Heart left ventricle (tissue), 16 donors: Measurements from ENCODE around the gene TACC3. TPM values are rescaled to one million over a fixed set of nuclear protein-coding genes. Genes with fewer than 3 reads are reported as not detected.

ENCODE experiments used
- ATAC-seq, 4 donors: fragments of 200-7000 bp; cut with Tn5 transposase; one replicate each; pipeline ENCODE4 v1.9.1; 2020 to 2022; ENCODE audit warnings: moderate library complexity in 4 of 4, mild to moderate bottlenecking in 3 of 4, moderate number of reproducible peaks in 1 of 4
- DNase-seq, 5 donors: peaks; one replicate each; pipeline ENCODE4 v3.0.0-alpha.2; 2020
- H3K27ac ChIP-seq, 12 donors: fragments of 200-600 bp; sonication (generic) in 4 of 12; one replicate each; pipeline versions ENCODE4 v1.5.0 to v1.8.0; 2016 to 2022; ENCODE audit warnings: mild to moderate bottlenecking in 2 of 12
- H3K27me3 ChIP-seq, 9 donors: fragments of 200-600 bp; sonication (generic) in 2 of 9; one replicate each; pipeline versions ENCODE4 v1.5.1 to v1.8.0; 2016 to 2022; ENCODE audit warnings: mild to moderate bottlenecking in 3 of 9
- H3K36me3 ChIP-seq, 9 donors: fragments of 200-600 bp; sonication (generic) in 2 of 9; one replicate each; pipeline versions ENCODE4 v1.5.0 to v1.8.0; 2018 to 2022; ENCODE audit warnings: mild to moderate bottlenecking in 2 of 9
- H3K4me1 ChIP-seq, 12 donors: fragments of 200-600 bp; sonication (generic) in 4 of 12; one replicate each; pipeline versions ENCODE4 v1.5.0 to v1.8.0; 2016 to 2022; ENCODE audit warnings: mild to moderate bottlenecking in 3 of 12
- H3K4me3 ChIP-seq, 12 donors: fragments of 200-600 bp; sonication (generic) in 4 of 12; one replicate each; pipeline versions ENCODE4 v1.5.0 to v1.8.0; 2017 to 2022; ENCODE audit warnings: mild to moderate bottlenecking in 9 of 12, moderate library complexity in 4 of 12
- H3K9me3 ChIP-seq, 12 donors: fragments of 200-600 bp; sonication (generic) in 4 of 12; one replicate each; pipeline versions ENCODE4 v1.5.0 to v1.8.0; 2016 to 2022; ENCODE audit warnings: mild to moderate bottlenecking in 1 of 12
- POLR2A ChIP-seq, 2 donors: fragments of 450-650 bp; IDR thresholded peaks; one replicate each; pipeline ENCODE4 v1.6.1; 2017; ENCODE audit warnings: antibody characterized with exemption in 2 of 2, mild to moderate bottlenecking in 2 of 2, moderate library complexity in 2 of 2
- WGBS, 4 donors: extraction: QIAGEN DNeasy Blood & Tissue Kit in 2 of 4; methylation state at CpG; one replicate each; pipeline versions ENCODE4 v1.1.5 to v1.1.7; 2013 to 2018; 5-methylcytosine and 5-hydroxymethylcytosine counted together
- intact Hi-C, 10 donors: fragments of 100-400 bp; cut with DNase I; formaldehyde crosslinking; loops; one replicate each; pipeline versions ENCODE4 v1.11.1 to v1.14.2; 2022
- polyA plus RNA-seq, 2 donors: library from polyadenylated mRNA; stranded (reverse); fragments of 200-250 nt; gene quantifications; one replicate each; pipeline ENCODE4 v1.2.3, GENCODE V29; 2013
- total RNA-seq, 9 donors: library from RNA; depleted of rRNA in 2 of 9; stranded (reverse); fragments of >200 nt in 2 of 9; fragmentation: NEBNext Ultra II Directional in 3 of 9; extraction: Animal tissue kit (Norgen Biotek cat#: 25700) in 3 of 9; gene quantifications; one replicate each; pipeline versions ENCODE4 v1.1.0 to v1.2.4, GENCODE V29; 2016 to 2023
- TF ChIP-seq, protein P1 (sequence below), 12 donors: fragments of 200-600 bp; sonication (generic) in 4 of 12; IDR thresholded peaks; one replicate each; pipeline versions ENCODE4 v1.5.0 to v1.8.0; 2018 to 2022; ENCODE audit warnings: antibody characterized with exemption in 12 of 12, mild to moderate bottlenecking in 5 of 12
- donor health status: ischemic (EF 13 %, LVEDD 7.1; RV severe dilation, severe dysfunction).
- donor health status: healthy with polysubstance abuse.
- donor health status: DM: no; HTN: yes; CAD: no.
- donor health status: DM: no; HTN: no; CAD: no.
- donor health status: ischemic (EF 25% LVEDD 6.9; RV normal size, moderate dysfunction).
- donor health status: ischemic (EF 25% LVEDD 5.7; RV mildly dilated, moderate dysfunction).
- donor health status: healthy.
- donor health status: DM: yes; HTN: yes; CAD: no.
- donor health status: ischemic (EF 35%, LVEDD 5.7; RV mildly dilated, moderate dysfunction).
- donor health status: nonischemic (EF 11% LVEDD 7.7; RV severe dilation, severe dysfunction).
- donor health status: DM: yes; HTN: yes; CAD: no.
- donor health status: PGD.
- donor health status: ischemic (EF 29% LVEDD 5.4; RV normal size, mild dysfunction).
- donor health status: nonischemic (EF 23%, LVEDD 6.1; RV moderate dilation, normal function).

Gene TACC3
- total and polyA plus RNA-seq, 11 donors, result 2.9 to 19.1 (median 6.1) TPM

DNA sequence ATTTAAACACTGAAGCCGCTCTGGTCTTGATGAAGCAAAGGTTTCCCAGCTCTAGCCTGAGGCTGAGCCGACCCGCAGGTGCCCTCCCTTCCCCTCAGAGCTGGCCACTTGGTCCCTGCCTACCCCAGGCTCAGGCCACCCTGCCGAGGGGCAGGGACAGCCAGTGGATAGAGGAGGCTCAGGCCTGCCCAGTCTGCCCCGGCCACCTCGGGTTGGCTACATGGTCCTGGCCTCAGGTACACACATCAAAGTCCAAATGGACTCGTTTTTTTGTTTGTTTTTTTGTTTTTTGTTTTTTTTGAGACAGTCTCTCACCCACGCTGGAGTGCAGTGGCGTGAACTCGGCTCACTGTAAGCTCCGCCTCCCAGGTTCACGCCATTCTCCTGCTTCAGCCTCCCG, 23.8 kb downstream of the TACC3 start:
- Histone ChIP-seq H3K4me3 (no peak overlapping the region), H3K9me3 (no peaks in the 10 kb centered on the region), H3K4me1 (peaks cover 0 to 11% (median 2%) of the 10 kb centered on the region in 12 donors), H3K36me3 (peaks cover 0 to 52% (median 19%) of the 10 kb centered on the region in 9 donors), H3K27ac (no peak overlapping the region), H3K27me3 (peaks cover 0 to 7% (median 0%) of the 10 kb centered on the region in 9 donors)
- DNase-seq (no peak), ATAC-seq (no peak)
- TF ChIP-seq POLR2A (IDR thresholded peaks at IDR 0.05), result no peak
- TF ChIP-seq, protein P1, sequence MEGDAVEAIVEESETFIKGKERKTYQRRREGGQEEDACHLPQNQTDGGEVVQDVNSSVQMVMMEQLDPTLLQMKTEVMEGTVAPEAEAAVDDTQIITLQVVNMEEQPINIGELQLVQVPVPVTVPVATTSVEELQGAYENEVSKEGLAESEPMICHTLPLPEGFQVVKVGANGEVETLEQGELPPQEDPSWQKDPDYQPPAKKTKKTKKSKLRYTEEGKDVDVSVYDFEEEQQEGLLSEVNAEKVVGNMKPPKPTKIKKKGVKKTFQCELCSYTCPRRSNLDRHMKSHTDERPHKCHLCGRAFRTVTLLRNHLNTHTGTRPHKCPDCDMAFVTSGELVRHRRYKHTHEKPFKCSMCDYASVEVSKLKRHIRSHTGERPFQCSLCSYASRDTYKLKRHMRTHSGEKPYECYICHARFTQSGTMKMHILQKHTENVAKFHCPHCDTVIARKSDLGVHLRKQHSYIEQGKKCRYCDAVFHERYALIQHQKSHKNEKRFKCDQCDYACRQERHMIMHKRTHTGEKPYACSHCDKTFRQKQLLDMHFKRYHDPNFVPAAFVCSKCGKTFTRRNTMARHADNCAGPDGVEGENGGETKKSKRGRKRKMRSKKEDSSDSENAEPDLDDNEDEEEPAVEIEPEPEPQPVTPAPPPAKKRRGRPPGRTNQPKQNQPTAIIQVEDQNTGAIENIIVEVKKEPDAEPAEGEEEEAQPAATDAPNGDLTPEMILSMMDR (IDR thresholded peaks at IDR 0.05), result no peak
- intact Hi-C loops, result loop anchor here in 7 of 10 donors (5.0 kb wide), 3 partner anchors 62 to 157 kb away; no protein-coding TSS in a partner anchor
- WGBS, 4 donors, result 91 to 94% (median 91%) methylated on average over 13 of the region's 13 CpGs

DNA sequence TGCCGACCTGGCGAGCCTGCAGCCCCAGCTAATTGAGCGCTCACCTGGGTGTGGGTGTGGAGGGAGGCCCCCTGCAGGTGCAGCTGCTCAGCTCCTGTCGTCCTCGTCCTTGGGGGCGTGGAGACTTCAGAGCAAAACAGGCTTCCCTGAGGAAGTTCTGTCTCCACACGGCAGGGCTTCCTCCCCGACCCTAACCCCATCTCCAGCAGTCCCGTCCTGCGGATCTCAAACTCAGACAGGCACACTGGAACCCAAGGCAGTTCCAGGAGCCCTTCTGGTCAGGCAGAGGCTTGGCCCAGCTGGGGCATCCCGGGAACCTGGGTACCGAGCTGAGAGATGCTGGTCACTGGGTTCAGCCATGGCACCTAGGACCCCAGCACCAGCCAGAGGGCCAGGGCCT, 24.4 kb downstream of the TACC3 start:
- Histone ChIP-seq H3K4me3 (no peak overlapping the region), H3K4me1 (peaks cover 0 to 11% (median 2%) of the 10 kb centered on the region in 12 donors), H3K9me3 (no peaks in the 10 kb centered on the region), H3K27ac (no peak overlapping the region), H3K36me3 (peaks cover 0 to 47% (median 14%) of the 10 kb centered on the region in 9 donors), H3K27me3 (peaks cover 0 to 7% (median 0%) of the 10 kb centered on the region in 9 donors)
- 83 to 88% (median 87%) methylated on average over 8 to 12 of the region's 12 CpGs for WGBS, 4 donors
- ATAC-seq (peak in 1 of 4 donors; percentile 2), DNase-seq (no peak)
- TF ChIP-seq, protein P1 (IDR thresholded peaks at IDR 0.05), result no peak
- TF ChIP-seq POLR2A (IDR thresholded peaks at IDR 0.05), result no peak
- intact Hi-C loops, result loop anchor here (1.0 to 5.0 kb wide), 7 partner anchors 62 to 157 kb away; no protein-coding TSS in a partner anchor

DNA sequence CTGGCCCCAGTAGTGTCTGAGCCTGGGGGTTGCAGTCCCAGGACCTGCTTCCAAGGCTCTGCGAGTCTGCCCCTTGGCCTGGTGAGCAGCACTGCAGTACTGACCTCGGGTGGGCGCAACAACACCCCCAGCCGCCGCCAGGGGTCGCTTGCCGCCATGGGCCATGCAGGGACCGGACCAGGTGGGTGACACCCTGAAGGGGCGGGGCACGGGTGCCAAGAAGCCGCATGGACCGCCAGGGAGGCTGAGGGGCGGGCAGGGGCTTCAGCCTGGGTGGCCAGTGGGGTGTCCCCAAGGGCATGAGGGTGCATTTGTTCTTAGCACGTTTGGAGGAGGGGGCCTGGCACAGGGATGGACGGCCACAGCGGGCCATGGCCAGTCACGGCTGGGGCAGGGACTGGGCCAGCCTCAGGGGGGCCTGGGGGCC, 25.0 kb downstream of the TACC3 start:
- 0 to 16% (median 15%) methylated on average over 2 to 17 of the region's 17 CpGs for WGBS, 4 donors
- Histone ChIP-seq H3K4me3 (no peak overlapping the region), H3K4me1 (peaks cover 0 to 11% (median 2%) of the 10 kb centered on the region in 12 donors), H3K9me3 (no peaks in the 10 kb centered on the region), H3K27ac (no peak overlapping the region), H3K27me3 (peaks cover 0 to 7% (median 0%) of the 10 kb centered on the region in 9 donors), H3K36me3 (peaks cover 0 to 41% (median 9%) of the 10 kb centered on the region in 9 donors)
- intact Hi-C loops, result loop anchor here (1.0 to 5.0 kb wide), 7 partner anchors 61 to 156 kb away; no protein-coding TSS in a partner anchor
- no peak for TF ChIP-seq POLR2A (IDR thresholded peaks at IDR 0.05)
- TF ChIP-seq, protein P1 (IDR thresholded peaks at IDR 0.05), result peak; percentile 68 to 88 (median 78)
- ATAC-seq (peak; percentile 35 to 79 (median 70)), DNase-seq (peak; percentile 55 to 87 (median 71))

DNA sequence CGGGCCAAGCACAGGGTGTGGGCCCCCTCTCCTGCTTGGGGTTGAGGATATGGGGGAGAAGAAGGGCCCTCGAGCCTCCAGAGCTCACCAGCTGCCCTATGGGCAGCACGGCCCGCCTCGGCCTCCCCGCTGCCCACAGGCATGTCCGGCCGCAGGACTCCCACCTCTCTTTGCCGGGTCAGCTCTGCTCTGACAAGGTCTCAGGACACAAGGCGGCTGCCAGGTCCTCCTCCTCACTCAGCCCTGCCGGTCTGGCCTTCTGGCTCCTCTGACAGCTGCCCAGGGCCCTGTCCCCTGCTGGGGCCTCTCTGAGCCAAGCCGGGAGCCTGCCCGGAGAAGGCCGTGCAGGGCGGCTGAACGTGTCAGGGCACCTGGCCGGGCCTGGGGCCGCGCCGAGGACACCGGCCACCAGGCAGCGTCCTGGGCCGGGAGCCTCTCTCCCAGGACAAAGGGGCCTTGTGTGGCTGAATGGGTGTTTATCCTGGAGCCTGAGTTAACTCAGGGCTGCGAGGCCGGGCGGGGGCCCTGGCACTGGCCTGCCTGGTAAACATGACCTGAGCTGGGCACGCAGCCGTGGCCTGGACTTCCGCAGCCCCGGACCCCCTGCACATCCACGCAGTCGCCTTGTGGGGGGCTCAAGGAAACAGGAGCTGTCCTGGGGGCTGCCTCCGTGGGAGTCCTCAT, 25.7 kb downstream of the TACC3 start:
- ATAC-seq (no peak), DNase-seq (no peak)
- Histone ChIP-seq H3K4me3 (no peak overlapping the region), H3K36me3 (peaks cover 0 to 33% (median 7%) of the 10 kb centered on the region in 9 donors), H3K27ac (no peak overlapping the region), H3K27me3 (peaks cover 0 to 7% (median 0%) of the 10 kb centered on the region in 9 donors), H3K4me1 (peaks cover 0 to 11% (median 2%) of the 10 kb centered on the region in 12 donors), H3K9me3 (no peaks in the 10 kb centered on the region)
- WGBS, 4 donors, result 82 to 87% (median 85%) methylated on average over 20 to 33 of the region's 33 CpGs
- TF ChIP-seq POLR2A (IDR thresholded peaks at IDR 0.05), result no peak
- TF ChIP-seq, protein P1 (IDR thresholded peaks at IDR 0.05), result no peak
- intact Hi-C loops, result loop anchor here (1.0 to 5.0 kb wide), 7 partner anchors 60 to 155 kb away; no protein-coding TSS in a partner anchor
